ENCODE data around the gene ARMC7. TPM values are rescaled to one million over a fixed set of nuclear protein-coding genes. Genes with fewer than 3 reads are reported as not detected.

The ARMC7 gene
- total RNA-seq, 2 experiments from 2014 or later = 5.4 TPM

- TF ChIP-seq, protein P1, sequence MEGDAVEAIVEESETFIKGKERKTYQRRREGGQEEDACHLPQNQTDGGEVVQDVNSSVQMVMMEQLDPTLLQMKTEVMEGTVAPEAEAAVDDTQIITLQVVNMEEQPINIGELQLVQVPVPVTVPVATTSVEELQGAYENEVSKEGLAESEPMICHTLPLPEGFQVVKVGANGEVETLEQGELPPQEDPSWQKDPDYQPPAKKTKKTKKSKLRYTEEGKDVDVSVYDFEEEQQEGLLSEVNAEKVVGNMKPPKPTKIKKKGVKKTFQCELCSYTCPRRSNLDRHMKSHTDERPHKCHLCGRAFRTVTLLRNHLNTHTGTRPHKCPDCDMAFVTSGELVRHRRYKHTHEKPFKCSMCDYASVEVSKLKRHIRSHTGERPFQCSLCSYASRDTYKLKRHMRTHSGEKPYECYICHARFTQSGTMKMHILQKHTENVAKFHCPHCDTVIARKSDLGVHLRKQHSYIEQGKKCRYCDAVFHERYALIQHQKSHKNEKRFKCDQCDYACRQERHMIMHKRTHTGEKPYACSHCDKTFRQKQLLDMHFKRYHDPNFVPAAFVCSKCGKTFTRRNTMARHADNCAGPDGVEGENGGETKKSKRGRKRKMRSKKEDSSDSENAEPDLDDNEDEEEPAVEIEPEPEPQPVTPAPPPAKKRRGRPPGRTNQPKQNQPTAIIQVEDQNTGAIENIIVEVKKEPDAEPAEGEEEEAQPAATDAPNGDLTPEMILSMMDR (IDR thresholded peaks at IDR 0.05) = no peak
- Mint-ChIP-seq H3K9me3 (no peaks in the 10 kb centered on the region), H3K27me3 (no peaks in the 10 kb centered on the region), H3K36me3 (ENCODE audit: low read depth) (no peaks in the 10 kb centered on the region), H3K4me3 (no peak overlapping the region), H3K27ac (no peak overlapping the region), H3K4me1 (ENCODE audit: low read depth) (peaks cover 15% of the 10 kb centered on the region)
- CTCF ChIA-PET = interaction anchor here (1.2 to 2.8 kb wide), 4 partner anchors 11 to 98 kb away, joined by 4 to 9 read pairs (median 6); no protein-coding TSS in a partner anchor
- no peak for DNase-seq
- POLR2A ChIA-PET = interaction anchor here (0.6 kb wide), 1 partner anchor 210 kb away, joined by 3 read pairs; no protein-coding TSS in a partner anchor
- no peak for ATAC-seq
- intact Hi-C loops (cut with micrococcal nuclease) = no loop called here
Measured at GRCh38 chr17:75073618-75074047, 36.1 kb upstream of the ARMC7 start.

DNA sequence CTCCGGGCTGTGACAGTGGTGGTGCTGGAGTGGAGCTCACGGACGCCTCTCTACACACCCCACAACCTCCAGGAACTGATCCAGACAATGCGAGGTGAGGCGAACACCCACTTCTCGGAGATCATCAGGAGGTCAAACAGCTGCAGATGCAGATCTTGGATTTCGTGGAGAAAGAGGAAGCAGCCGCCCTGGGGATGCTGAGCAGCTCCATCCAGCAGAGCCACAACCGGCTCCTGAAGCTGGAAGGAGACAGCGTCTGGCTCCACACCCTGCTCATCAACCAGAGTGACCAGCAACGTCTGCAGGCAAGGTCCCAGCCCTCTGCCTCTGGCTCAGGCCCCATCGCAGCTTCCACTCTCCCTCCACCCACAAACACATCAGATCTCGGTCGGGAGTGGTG is 35.2 kb upstream of the ARMC7 start:
- H3K4me1 Mint-ChIP-seq (ENCODE audit: low read depth) = peaks cover 20% of the 10 kb centered on the region
- DNase-seq = no peak
- POLR2A ChIA-PET = no interaction called here
- CTCF ChIA-PET = interaction anchor here (1.2 to 2.8 kb wide), 3 partner anchors 31 to 97 kb away, joined by 4 to 9 read pairs (median 8); no protein-coding TSS in a partner anchor
- no peak overlapping the region for H3K4me3 Mint-ChIP-seq
- no peak for ATAC-seq
- no peak overlapping the region for H3K27ac Mint-ChIP-seq
- no peaks in the 10 kb centered on the region for H3K36me3 Mint-ChIP-seq (ENCODE audit: low read depth)
- intact Hi-C loops (cut with micrococcal nuclease) = no loop called here
- TF ChIP-seq, protein P1 (IDR thresholded peaks at IDR 0.05) = no peak
- peaks cover 3% of the 10 kb centered on the region for H3K27me3 Mint-ChIP-seq
- H3K9me3 Mint-ChIP-seq = no peaks in the 10 kb centered on the region

DNA sequence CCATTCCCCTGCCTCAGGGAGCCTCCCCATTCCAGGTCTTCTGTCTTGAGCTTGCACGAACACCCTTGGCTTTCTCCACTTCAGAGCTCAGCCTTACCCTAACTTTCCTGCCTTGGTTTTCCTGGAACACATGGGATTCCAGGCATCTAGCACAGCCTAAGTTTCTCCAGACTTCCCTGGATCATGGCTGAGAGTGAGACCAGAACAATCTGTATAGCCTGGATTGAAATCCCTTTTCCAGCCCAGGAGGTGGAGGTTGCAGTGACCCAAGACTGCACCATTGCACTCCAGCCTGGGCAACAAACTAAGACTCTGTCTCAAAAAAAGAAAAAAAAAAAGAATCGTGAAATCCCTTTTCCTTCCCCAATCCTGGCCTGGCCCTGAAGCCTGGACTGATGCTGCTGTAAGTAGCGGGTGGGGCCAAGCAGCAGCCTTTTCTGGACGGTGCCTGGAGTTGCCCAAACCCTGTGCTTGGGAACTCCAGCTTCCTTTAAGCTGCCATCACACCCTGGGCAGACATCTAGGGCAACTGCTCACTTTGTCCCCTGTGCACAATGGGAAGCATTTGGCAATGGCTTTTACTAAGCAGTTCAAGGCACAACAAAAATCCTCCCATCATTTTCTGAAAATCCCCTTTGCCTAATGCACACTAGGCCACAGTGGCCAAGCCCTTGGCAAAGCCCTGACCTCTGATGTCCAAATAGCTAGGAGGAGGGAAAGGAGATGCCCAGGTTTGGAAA is 34.0 kb upstream of the ARMC7 start:
- DNase-seq (no peak), ATAC-seq (no peak)
- TF ChIP-seq, protein P1 (IDR thresholded peaks at IDR 0.05) = no peak
- no peak overlapping the region for H3K27ac Mint-ChIP-seq
- H3K4me3 Mint-ChIP-seq = no peak overlapping the region
- ChIA-PET CTCF (interaction anchor here (1.0 to 2.8 kb wide), 5 partner anchors 19 to 114 kb away, joined by 3 to 9 read pairs (median 5); no protein-coding TSS in a partner anchor), POLR2A (interaction anchor here (1.0 to 1.5 kb wide), 3 partner anchors 14 to 38 kb away, joined by 3 to 4 read pairs (median 3); partner anchors contain the start of gene ARMC7)
- no peaks in the 10 kb centered on the region for H3K9me3 Mint-ChIP-seq
- H3K4me1 Mint-ChIP-seq (ENCODE audit: low read depth) = peaks cover 24% of the 10 kb centered on the region
- intact Hi-C loops (cut with micrococcal nuclease) = no loop called here
- peaks cover 3% of the 10 kb centered on the region for H3K27me3 Mint-ChIP-seq
- H3K36me3 Mint-ChIP-seq (ENCODE audit: low read depth) = no peaks in the 10 kb centered on the region

DNA sequence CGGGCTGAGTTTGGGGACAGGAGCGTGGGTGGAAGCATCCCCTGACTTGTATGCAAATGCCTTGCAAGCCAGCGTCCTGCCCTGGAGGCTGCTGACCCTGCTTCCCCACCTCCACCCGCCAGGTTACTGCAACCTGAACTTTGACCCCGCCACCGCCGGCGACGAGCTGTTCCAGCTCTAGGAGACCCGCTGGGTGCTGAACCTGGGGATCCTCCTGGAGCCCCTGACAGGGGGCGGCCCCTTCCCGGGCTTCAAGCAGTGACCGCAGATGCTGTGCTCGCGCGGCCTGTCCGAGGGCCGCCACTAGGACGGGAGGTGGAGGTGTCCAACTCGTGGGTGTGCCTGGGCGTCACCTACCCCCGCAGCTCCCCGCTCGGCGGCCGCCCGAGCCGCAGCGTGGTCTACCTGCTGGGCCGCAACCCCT is 32.7 kb upstream of the ARMC7 start:
- ChIA-PET POLR2A (interaction anchor here (1.5 kb wide), 1 partner anchor 37 kb away, joined by 4 read pairs; no protein-coding TSS in a partner anchor), CTCF (interaction anchor here (0.7 to 2.3 kb wide), 6 partner anchors 10 to 116 kb away, joined by 3 to 9 read pairs (median 4); no protein-coding TSS in a partner anchor)
- Mint-ChIP-seq H3K4me3 (peak overlapping the region; percentile 59), H3K27me3 (peaks cover 3% of the 10 kb centered on the region), H3K4me1 (ENCODE audit: low read depth) (peaks cover 24% of the 10 kb centered on the region), H3K36me3 (ENCODE audit: low read depth) (no peaks in the 10 kb centered on the region), H3K27ac (no peak overlapping the region), H3K9me3 (no peaks in the 10 kb centered on the region)
- DNase-seq (no peak), ATAC-seq (no peak)
- intact Hi-C loops (cut with micrococcal nuclease) = no loop called here
- TF ChIP-seq, protein P1 (IDR thresholded peaks at IDR 0.05) = no peak

Measured in activated CD8-positive, alpha-beta T cell treated with anti-CD3 and anti-CD28 coated beads for 36 hours (primary cell).